Measurements from ENCODE around the gene KRTAP2-2.

- TF ChIP-seq CTCF (IDR thresholded peaks at IDR 0.05) (no peak), POLR2A (IDR thresholded peaks at IDR 0.05) (no peak)
Observed at GRCh38 chr17:41065829-41066624, 11.0 kb upstream of the KRTAP2-2 start, which contains the start of gene KRTAP2-4.
